ENCODE measurements around the gene ERMN. TPM values are rescaled to one million over a fixed set of nuclear protein-coding genes. Genes with fewer than 3 reads are reported as not detected.

Gene ERMN
- total RNA-seq, 1 experiment from 2014 or later: 0.59 TPM

GRCh38 chr2:157336137-157337010 is 10.8 kb upstream of the ERMN start:
- POLR2A ChIA-PET: interaction anchor here (1.8 kb wide), 1 partner anchor 9 kb away, joined by 4 read pairs; no protein-coding TSS in a partner anchor
- H3K36me3 Mint-ChIP-seq: peaks cover 6% of the 10 kb centered on the region
- peaks cover 7% of the 10 kb centered on the region for H3K9me3 Mint-ChIP-seq
- ATAC-seq (peak; percentile 72), DNase-seq (ENCODE audit: low spot score) (peak; percentile 22)
- TF ChIP-seq CTCF (IDR thresholded peaks at IDR 0.05) (peak; percentile 78), ZNF317 (CRISPR knock-in tag; IDR thresholded peaks at IDR 0.05; ENCODE audit: borderline replicate concordance, low read depth) (no peak)
- no peaks in the 10 kb centered on the region for H3K27me3 Mint-ChIP-seq (ENCODE audit: low read depth)
- peaks cover 16% of the 10 kb centered on the region for H3K4me1 Mint-ChIP-seq
- CTCF ChIA-PET: interaction anchor here (0.7 to 4.9 kb wide), 31 partner anchors 9 to 293 kb away, joined by 3 to 125 read pairs (median 5); partner anchors contain the start of genes ACVR1C, CYTIP and ERMN
- H3K4me3 Mint-ChIP-seq: no peak overlapping the region
- no peak overlapping the region for H3K27ac Mint-ChIP-seq

GRCh38 chr2:157334797-157335196 is 9.2 kb upstream of the ERMN start:
- H3K4me1 Mint-ChIP-seq: peaks cover 8% of the 10 kb centered on the region
- H3K4me3 Mint-ChIP-seq: no peak overlapping the region
- H3K27me3 Mint-ChIP-seq (ENCODE audit: low read depth): no peaks in the 10 kb centered on the region
- ChIA-PET POLR2A (no interaction called here), CTCF (interaction anchor here (1.4 to 4.9 kb wide), 6 partner anchors 8 to 109 kb away, joined by 4 to 125 read pairs (median 19); partner anchors contain the start of genes CYTIP and ERMN)
- no peak for DNase-seq (ENCODE audit: low spot score)
- no peak overlapping the region for H3K27ac Mint-ChIP-seq
- H3K9me3 Mint-ChIP-seq: no peaks in the 10 kb centered on the region
- H3K36me3 Mint-ChIP-seq: no peaks in the 10 kb centered on the region
- ATAC-seq: no peak
- TF ChIP-seq SP1 (CRISPR knock-in tag; conservative IDR thresholded peaks at IDR 0.05) (no peak), ZNF671 (CRISPR knock-in tag; IDR thresholded peaks at IDR 0.05) (no peak), ZSCAN18 (CRISPR knock-in tag; IDR thresholded peaks at IDR 0.05) (no peak), ZMAT4 (CRISPR knock-in tag; IDR thresholded peaks at IDR 0.05) (no peak), SMAD3 (CRISPR knock-in tag; IDR thresholded peaks at IDR 0.05; ENCODE audit: borderline replicate concordance) (no peak), CREB1 (CRISPR knock-in tag; IDR thresholded peaks at IDR 0.05) (no peak), CBFB (CRISPR knock-in tag; IDR thresholded peaks at IDR 0.05; ENCODE audit: low read depth) (no peak), ZNF232 (CRISPR knock-in tag; IDR thresholded peaks at IDR 0.05) (no peak), ZNF425 (CRISPR knock-in tag; conservative IDR thresholded peaks at IDR 0.05) (no peak)

GRCh38 chr2:157334335-157334734 is 8.7 kb upstream of the ERMN start:
- Mint-ChIP-seq H3K27me3 (ENCODE audit: low read depth) (no peaks in the 10 kb centered on the region), H3K9me3 (no peaks in the 10 kb centered on the region), H3K4me3 (no peak overlapping the region), H3K27ac (no peak overlapping the region), H3K4me1 (peaks cover 5% of the 10 kb centered on the region; the same call in 1 of the 2 replicates), H3K36me3 (no peaks in the 10 kb centered on the region)
- POLR2A ChIA-PET: no interaction called here
- ATAC-seq (no peak), DNase-seq (ENCODE audit: low spot score) (no peak)
- CTCF ChIA-PET: interaction anchor here (1.1 to 4.9 kb wide), 3 partner anchors 7 to 29 kb away, joined by 3 to 125 read pairs (median 15); partner anchors contain the start of gene ERMN
- no peak for TF ChIP-seq JUN (CRISPR knock-in tag; IDR thresholded peaks at IDR 0.05)
- TF ChIP-seq ZBTB21 (CRISPR knock-in tag; IDR thresholded peaks at IDR 0.05; ENCODE audit: borderline replicate concordance): no peak
- TF ChIP-seq ATF1 (CRISPR knock-in tag; IDR thresholded peaks at IDR 0.05): no peak
- no peak for TF ChIP-seq IRF2 (CRISPR knock-in tag; IDR thresholded peaks at IDR 0.05; ENCODE audit: borderline replicate concordance, low read depth)
- no peak for TF ChIP-seq ARID4B (CRISPR knock-in tag; IDR thresholded peaks at IDR 0.05; ENCODE audit: borderline replicate concordance)
- no peak for TF ChIP-seq HMGXB4 (CRISPR knock-in tag; IDR thresholded peaks at IDR 0.05)
- no peak for TF ChIP-seq NR1H2 (CRISPR knock-in tag; IDR thresholded peaks at IDR 0.05)

Measured in WTC11 (cell line).